Muscle of leg (tissue), 11 donors: ENCODE data around the gene COX11. TPM values are rescaled to one million over a fixed set of nuclear protein-coding genes. Genes with fewer than 3 reads are reported as not detected.

ENCODE experiments used
- DNase-seq: peaks from one replicate; pipeline ENCODE4 v3.0.0; 2013
- H3K27ac ChIP-seq: one replicate; pipeline ENCODE4 v1.5.1; 2013; ENCODE audit warnings: mild to moderate bottlenecking, low read length, control low read depth
- H3K27me3 ChIP-seq: one replicate; pipeline ENCODE4 v1.6.1; 2013; ENCODE audit warnings: low read length; ENCODE audit not compliant: control insufficient read depth, insufficient read depth
- H3K36me3 ChIP-seq: one replicate; pipeline ENCODE4 v1.6.1; 2013; ENCODE audit warnings: low read length; ENCODE audit not compliant: control insufficient read depth, insufficient read depth
- H3K4me1 ChIP-seq: one replicate; pipeline ENCODE4 v1.6.1; 2013; ENCODE audit warnings: low read length; ENCODE audit not compliant: control insufficient read depth, insufficient read depth
- H3K4me3 ChIP-seq: one replicate; pipeline ENCODE4 v1.5.1; 2013; ENCODE audit warnings: low read length, control low read depth
- H3K9me3 ChIP-seq: replicated peaks from 2 replicates; pipeline ENCODE4 v1.6.1; 2013; ENCODE audit warnings: low read depth, low read length; ENCODE audit not compliant: control insufficient read depth
- WGBS: methylation state at CpG from one replicate; pipeline ENCODE4 v1.1.5; 2013; ENCODE audit warnings: missing lambda C conversion rate; ENCODE audit not compliant: insufficient coverage; 5-methylcytosine and 5-hydroxymethylcytosine counted together
- polyA plus RNA-seq, 8 donors: library from polyadenylated mRNA; unstranded; fragments of 120-200 nt; gene quantifications; one replicate each; pipeline versions ENCODE4 v1.2.1 to v1.2.3, GENCODE V29; 2013; ENCODE audit warnings: inconsistent platforms in 1 of 8, low replicate concordance in 1 of 8; ENCODE audit not compliant: insufficient read length in 8 of 8, insufficient read depth in 1 of 8
- total RNA-seq: library from RNA; stranded (reverse); fragments of 120-200 nt; gene quantifications from one replicate; pipeline ENCODE4 v1.2.4, GENCODE V29; 2013

The COX11 gene
- total and polyA plus RNA-seq, 9 donors, result 32.7 to 50.8 (median 37.9) TPM

GRCh38 chr17:54969658-54970572, 1.5 kb upstream of the COX11 start:
- Histone ChIP-seq H3K9me3 (no peaks in the 10 kb centered on the region), H3K27me3 (no peaks in the 10 kb centered on the region), H3K27ac (peak overlapping the region; percentile 91), H3K4me1 (peaks cover 19% of the 10 kb centered on the region), H3K4me3 (peak overlapping the region; percentile 64), H3K36me3 (peaks cover 5% of the 10 kb centered on the region)
- no peak for DNase-seq
- WGBS, result no CpG with 5 or more reads among the region's 7 CpGs

- peaks cover 8% of the 10 kb centered on the region for H3K36me3 ChIP-seq
- DNase-seq, result peak; percentile 51
- peak overlapping the region; percentile 91 for H3K27ac ChIP-seq
- H3K9me3 ChIP-seq, result no peaks in the 10 kb centered on the region
- H3K4me3 ChIP-seq, result peak overlapping the region; percentile 64
- 0% methylated on average over 12 of the region's 13 CpGs for WGBS
- H3K4me1 ChIP-seq, result peaks cover 19% of the 10 kb centered on the region
- no peaks in the 10 kb centered on the region for H3K27me3 ChIP-seq
These were observed 506 bp upstream of the COX11 start for GRCh38 chr17:54968988-54969332.

GRCh38 chr17:54967621-54968261, 713 bp downstream of the COX11 start:
- DNase-seq, result peak; percentile 19
- Histone ChIP-seq H3K9me3 (no peaks in the 10 kb centered on the region), H3K36me3 (peaks cover 8% of the 10 kb centered on the region), H3K27ac (peak overlapping the region; percentile 91), H3K27me3 (no peaks in the 10 kb centered on the region), H3K4me3 (peak overlapping the region; percentile 64), H3K4me1 (peaks cover 19% of the 10 kb centered on the region)
- WGBS, result 0% methylated on average over 9 of the region's 21 CpGs

- H3K27me3 ChIP-seq, result no peaks in the 10 kb centered on the region
- no peaks in the 10 kb centered on the region for H3K4me1 ChIP-seq
- H3K4me3 ChIP-seq, result no peak overlapping the region
- no peaks in the 10 kb centered on the region for H3K9me3 ChIP-seq
- H3K27ac ChIP-seq, result no peak overlapping the region
- DNase-seq, result no peak
- 56% methylated on average over 3 of the region's 3 CpGs for WGBS
- peaks cover 34% of the 10 kb centered on the region for H3K36me3 ChIP-seq
These were observed 11.7 kb downstream of the COX11 start for GRCh38 chr17:54956791-54957190.

- no peak for DNase-seq
- Histone ChIP-seq H3K9me3 (no peaks in the 10 kb centered on the region), H3K27ac (no peak overlapping the region), H3K4me1 (no peaks in the 10 kb centered on the region), H3K27me3 (no peaks in the 10 kb centered on the region), H3K4me3 (no peak overlapping the region), H3K36me3 (peaks cover 20% of the 10 kb centered on the region)
- WGBS, result no CpG with 5 or more reads among the region's 4 CpGs
These were observed 17.2 kb downstream of the COX11 start for GRCh38 chr17:54951286-54951685.

- H3K9me3 ChIP-seq, result no peaks in the 10 kb centered on the region
- peaks cover 16% of the 10 kb centered on the region for H3K36me3 ChIP-seq
- H3K4me1 ChIP-seq, result no peaks in the 10 kb centered on the region
- no peak for DNase-seq
- H3K27ac ChIP-seq, result no peak overlapping the region
- no peak overlapping the region for H3K4me3 ChIP-seq
- WGBS, result no CpG with 5 or more reads among the region's 2 CpGs
- H3K27me3 ChIP-seq, result no peaks in the 10 kb centered on the region
These were observed 18.3 kb downstream of the COX11 start for GRCh38 chr17:54950116-54950515.

GRCh38 chr17:54948380-54948779, 20.1 kb downstream of the COX11 start:
- DNase-seq, result no peak
- no peaks in the 10 kb centered on the region for H3K9me3 ChIP-seq
- 74% methylated on average over 5 of the region's 5 CpGs for WGBS

GRCh38 chr17:54947396-54947795, 21.1 kb downstream of the COX11 start:
- Histone ChIP-seq H3K27me3 (no peaks in the 10 kb centered on the region), H3K36me3 (peaks cover 8% of the 10 kb centered on the region), H3K9me3 (no peaks in the 10 kb centered on the region), H3K4me3 (no peak overlapping the region), H3K4me1 (no peaks in the 10 kb centered on the region), H3K27ac (no peak overlapping the region)
- WGBS, result 100% methylated on average over 1 of the region's 2 CpGs
- no peak for DNase-seq

More at GRCh38 chr17:54948380-54948779, 20.1 kb downstream of the COX11 start:
- Histone ChIP-seq H3K4me1 (no peaks in the 10 kb centered on the region), H3K27me3 (no peaks in the 10 kb centered on the region), H3K27ac (no peak overlapping the region), H3K36me3 (peaks cover 10% of the 10 kb centered on the region), H3K4me3 (no peak overlapping the region)

- no peak for DNase-seq
- Histone ChIP-seq H3K27ac (no peak overlapping the region), H3K4me3 (no peak overlapping the region), H3K27me3 (no peaks in the 10 kb centered on the region), H3K36me3 (peaks cover 1% of the 10 kb centered on the region), H3K4me1 (no peaks in the 10 kb centered on the region), H3K9me3 (no peaks in the 10 kb centered on the region)
- WGBS, result no CpG with 5 or more reads among the region's 1 CpG
These were observed 22.8 kb downstream of the COX11 start for GRCh38 chr17:54945671-54946070.

- no CpG with 5 or more reads among the region's 1 CpG for WGBS
- Histone ChIP-seq H3K27ac (no peak overlapping the region), H3K4me1 (no peaks in the 10 kb centered on the region), H3K9me3 (no peaks in the 10 kb centered on the region), H3K27me3 (no peaks in the 10 kb centered on the region), H3K4me3 (no peak overlapping the region), H3K36me3 (no peaks in the 10 kb centered on the region)
- no peak for DNase-seq
These were observed 23.2 kb downstream of the COX11 start for GRCh38 chr17:54945231-54945630.
